H9 (cell line): ENCODE data around the gene MGRN1. TPM values are rescaled to one million over a fixed set of nuclear protein-coding genes. Genes with fewer than 3 reads are reported as not detected.

Source experiments
- DNase-seq: peaks from one replicate; pipeline ENCODE4 v3.0.0-alpha.2; 2017
- H2AFZ ChIP-seq: one replicate; pipeline ENCODE4 v1.6.1; 2013; ENCODE audit warnings: mild to moderate bottlenecking, low read length, control low read depth, moderate library complexity
- H2AK5ac ChIP-seq: 2 replicates; pipeline ENCODE4 v1.6.1; 2013; ENCODE audit warnings: low read length, control low read depth, mixed read lengths; ENCODE audit not compliant: insufficient read length
- H2BK120ac ChIP-seq: one replicate; pipeline ENCODE4 v1.6.1; 2013; ENCODE audit warnings: low read depth, mild to moderate bottlenecking, low read length, control low read depth, inconsistent platforms; ENCODE audit not compliant: poor library complexity, severe bottlenecking
- H2BK12ac ChIP-seq: 2 replicates; pipeline ENCODE4 v1.6.1; 2013; ENCODE audit warnings: low read length, control low read depth, mixed read lengths, low read depth; ENCODE audit not compliant: insufficient read length
- H2BK15ac ChIP-seq: 2 replicates; pipeline ENCODE4 v1.6.1; 2013; ENCODE audit warnings: low read depth, low read length, control low read depth
- H2BK20ac ChIP-seq: one replicate; pipeline ENCODE4 v1.6.1; 2013; ENCODE audit warnings: low read depth, mild to moderate bottlenecking, low read length, control low read depth, inconsistent platforms; ENCODE audit not compliant: poor library complexity, severe bottlenecking
- H2BK5ac ChIP-seq: 2 replicates; pipeline ENCODE4 v1.6.1; 2013; ENCODE audit warnings: low read length, control low read depth, mixed read lengths; ENCODE audit not compliant: insufficient read length
- H3K14ac ChIP-seq: 2 replicates; pipeline ENCODE4 v1.6.1; 2013; ENCODE audit warnings: low read length, control low read depth; ENCODE audit not compliant: insufficient read depth
- H3K18ac ChIP-seq: 2 replicates; pipeline ENCODE4 v1.6.1; 2013; ENCODE audit warnings: low read depth, mild to moderate bottlenecking, mixed read lengths, low read length, control low read depth; ENCODE audit not compliant: insufficient read length
- H3K23ac ChIP-seq: 2 replicates; pipeline ENCODE4 v1.6.1; 2013; ENCODE audit warnings: low read length, control low read depth, mixed read lengths, low read depth; ENCODE audit not compliant: insufficient read length
- H3K23me2 ChIP-seq: 2 replicates; pipeline ENCODE4 v1.6.1; 2013; ENCODE audit warnings: low read depth, mild to moderate bottlenecking, mixed read lengths, low read length, control low read depth; ENCODE audit not compliant: insufficient read length, poor library complexity, severe bottlenecking
- H3K27ac ChIP-seq: 2 replicates; pipeline ENCODE4 v1.5.1; 2013; ENCODE audit warnings: low read length, control low read depth, mixed read lengths, low read depth; ENCODE audit not compliant: insufficient read length
- H3K27me3 ChIP-seq: 2 replicates; pipeline ENCODE4 v1.6.1; 2013; ENCODE audit warnings: low read length, control low read depth, inconsistent platforms; ENCODE audit not compliant: insufficient read depth
- H3K4ac ChIP-seq: 2 replicates; pipeline ENCODE4 v1.6.1; 2013; ENCODE audit warnings: low read depth, mild to moderate bottlenecking, control low read depth, inconsistent platforms, low read length, moderate library complexity
- H3K4me1 ChIP-seq: 2 replicates; pipeline ENCODE4 v1.6.1; 2013; ENCODE audit warnings: low read length, control low read depth, inconsistent platforms; ENCODE audit not compliant: insufficient read depth
- H3K4me2 ChIP-seq: 2 replicates; pipeline ENCODE4 v1.6.1; 2013; ENCODE audit warnings: low read length, control low read depth, mixed read lengths; ENCODE audit not compliant: insufficient read length, insufficient read depth
- H3K56ac ChIP-seq: 2 replicates; pipeline ENCODE4 v1.6.1; 2013; ENCODE audit warnings: low read depth, mild to moderate bottlenecking, mixed read lengths, low read length, control low read depth; ENCODE audit not compliant: insufficient read length
- H3K79me1 ChIP-seq: 2 replicates; pipeline ENCODE4 v1.6.1; 2013; ENCODE audit warnings: low read depth, mild to moderate bottlenecking, moderate library complexity, low read length, control low read depth, inconsistent platforms; ENCODE audit not compliant: insufficient read depth, poor library complexity, severe bottlenecking
- H3K79me2 ChIP-seq: 2 replicates; pipeline ENCODE4 v1.6.1; 2013; ENCODE audit warnings: low read length, control low read depth, inconsistent platforms; ENCODE audit not compliant: insufficient read depth
- H3K9ac ChIP-seq: 2 replicates; pipeline ENCODE4 v1.6.1; 2013; ENCODE audit warnings: low read length, control low read depth, mixed read lengths; ENCODE audit not compliant: insufficient read length; ENCODE audit errors: extremely low read depth
- H3K9me3 ChIP-seq: one replicate; pipeline ENCODE4 v1.6.1; 2013; ENCODE audit warnings: low read depth, low read length, inconsistent platforms; ENCODE audit not compliant: control insufficient read depth
- H3T11ph ChIP-seq: one replicate; pipeline ENCODE4 v1.6.1; 2013; ENCODE audit warnings: mild to moderate bottlenecking, low read length, control low read depth, inconsistent platforms
- H4K20me1 ChIP-seq: one replicate; pipeline ENCODE4 v1.6.1; 2013; ENCODE audit not compliant: control insufficient read depth, insufficient read length, insufficient read depth
- H4K5ac ChIP-seq: 2 replicates; pipeline ENCODE4 v1.6.1; 2013; ENCODE audit warnings: low read depth, mild to moderate bottlenecking, mixed read lengths, low read length, control low read depth; ENCODE audit not compliant: insufficient read length
- H4K8ac ChIP-seq: replicated peaks from 2 replicates; pipeline ENCODE4 v1.6.1; 2013; ENCODE audit warnings: low read length, control low read depth, mixed read lengths, low read depth; ENCODE audit not compliant: insufficient read length
- H4K91ac ChIP-seq: 2 replicates; pipeline ENCODE4 v1.6.1; 2013; ENCODE audit warnings: low read depth, mild to moderate bottlenecking, moderate library complexity, mixed read lengths, low read length, control low read depth; ENCODE audit not compliant: insufficient read length
- H3K27ac Mint-ChIP-seq, 3 experiments: 2 replicates in 2 of 3; 3 replicates in 1 of 3; pipeline ENCODE4 v1.8.0; 2020 to 2021; ENCODE audit warnings: mixed read lengths in 3 of 3, mild to moderate bottlenecking in 1 of 3, moderate library complexity in 1 of 3
- H3K27me3 Mint-ChIP-seq: 2 replicates; pipeline ENCODE4 v1.8.0; 2021; ENCODE audit warnings: low read depth, mild to moderate bottlenecking, moderate library complexity, mixed read lengths
- H3K36me3 Mint-ChIP-seq, 3 experiments: 2 replicates in 2 of 3; 3 replicates in 1 of 3; pipeline ENCODE4 v1.8.0; 2020 to 2021; ENCODE audit warnings: low read depth in 3 of 3, mixed read lengths in 3 of 3; ENCODE audit not compliant: insufficient read depth in 1 of 3
- H3K4me1 Mint-ChIP-seq, 2 experiments: 2 replicates each; pipeline ENCODE4 v1.8.0; 2020; ENCODE audit warnings: mixed read lengths in 2 of 2
- H3K4me3 Mint-ChIP-seq, 2 experiments: 2 replicates in 1 of 2; 3 replicates in 1 of 2; pipeline ENCODE4 v1.8.0; 2020 to 2021; ENCODE audit warnings: mild to moderate bottlenecking in 2 of 2, mixed read lengths in 2 of 2, moderate library complexity in 1 of 2
- H3K9me3 Mint-ChIP-seq, 2 experiments: 2 replicates in 1 of 2; 3 replicates in 1 of 2; pipeline ENCODE4 v1.8.0; 2020; ENCODE audit warnings: mild to moderate bottlenecking in 2 of 2, mixed read lengths in 2 of 2, moderate library complexity in 1 of 2
- WGBS: extraction: QIAGEN DNeasy Blood & Tissue Kit; methylation state at CpG from one replicate; pipeline ENCODE4 v1.1.7; 2013; ENCODE audit warnings: missing lambda C conversion rate, low lambda C conversion rate, mixed read lengths; ENCODE audit not compliant: insufficient read length; ENCODE audit errors: extremely low coverage; 5-methylcytosine and 5-hydroxymethylcytosine counted together
- total RNA-seq: library from RNA; stranded (reverse); gene quantifications from 2 replicates; pipeline ENCODE4 v1.2.1, GENCODE V29; 2021
- TF ChIP-seq, protein P1 (sequence below): fragments of 200-600 bp; sonication (generic); conservative IDR thresholded peaks from 3 replicates; pipeline ENCODE4 v1.8.0; 2021; ENCODE audit warnings: antibody characterized with exemption, mild to moderate bottlenecking

MGRN1 gene
- total RNA-seq, 1 experiment from 2014 or later: 91.6 TPM

DNA sequence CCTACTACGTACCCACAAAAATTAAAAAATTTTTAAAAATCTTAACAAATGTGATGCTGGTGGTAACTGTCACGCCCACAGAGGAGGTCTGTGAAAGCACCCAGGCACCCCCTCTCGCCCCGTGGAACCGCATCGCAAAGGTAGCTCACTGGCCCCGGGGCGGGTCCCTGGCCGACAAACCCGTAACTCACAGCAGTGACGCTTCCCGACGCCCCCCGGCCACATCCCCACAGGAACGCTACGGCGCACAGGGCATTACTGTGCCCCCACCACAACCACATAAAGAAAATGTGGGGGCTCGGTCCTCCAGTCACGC lies 109.1 kb downstream of the MGRN1 start:
- Histone ChIP-seq H3K18ac (no peak overlapping the region), H2BK120ac (no peak overlapping the region), H3K79me2 (peaks cover 4% of the 10 kb centered on the region; the same call in 1 of the 2 replicates), H2BK12ac (no peak overlapping the region), H4K5ac (no peak overlapping the region), H2BK5ac (no peak overlapping the region), H3T11ph (no peak overlapping the region), H3K27ac (no peak overlapping the region), H2BK15ac (no peak overlapping the region), H3K9ac (peak overlapping the region; percentile 53), H3K56ac (no peak overlapping the region), H2AFZ (no peak overlapping the region), H3K79me1 (peaks cover 4% of the 10 kb centered on the region), H2AK5ac (no peak overlapping the region), H4K91ac (no peak overlapping the region), H4K20me1 (no peaks in the 10 kb centered on the region), H4K8ac (no peak overlapping the region), H3K4me2 (peak overlapping the region; percentile 76), H3K23me2 (peaks cover 9% of the 10 kb centered on the region), H3K23ac (no peak overlapping the region), H3K4ac (no peak overlapping the region), H3K9me3 (no peaks in the 10 kb centered on the region), H3K14ac (no peak overlapping the region), H3K4me1 (no peaks in the 10 kb centered on the region), H2BK20ac (no peak overlapping the region), H3K27me3 (no peaks in the 10 kb centered on the region)
- Mint-ChIP-seq H3K36me3 (peaks cover 0 to 18% (median 17%) of the 10 kb centered on the region in 3 experiments; a peak in 5 of 7 replicates), H3K4me3 (peak overlapping the region; percentile 92 to 97), H3K9me3 (no peaks in the 10 kb centered on the region; a peak in 1 of 5 replicates), H3K27ac (peak overlapping the region; percentile 83 to 94 (median 94)), H3K4me1 (peaks cover 8 to 12% of the 10 kb centered on the region in 2 experiments), H3K27me3 (peaks cover 4% of the 10 kb centered on the region)
- TF ChIP-seq, protein P1, sequence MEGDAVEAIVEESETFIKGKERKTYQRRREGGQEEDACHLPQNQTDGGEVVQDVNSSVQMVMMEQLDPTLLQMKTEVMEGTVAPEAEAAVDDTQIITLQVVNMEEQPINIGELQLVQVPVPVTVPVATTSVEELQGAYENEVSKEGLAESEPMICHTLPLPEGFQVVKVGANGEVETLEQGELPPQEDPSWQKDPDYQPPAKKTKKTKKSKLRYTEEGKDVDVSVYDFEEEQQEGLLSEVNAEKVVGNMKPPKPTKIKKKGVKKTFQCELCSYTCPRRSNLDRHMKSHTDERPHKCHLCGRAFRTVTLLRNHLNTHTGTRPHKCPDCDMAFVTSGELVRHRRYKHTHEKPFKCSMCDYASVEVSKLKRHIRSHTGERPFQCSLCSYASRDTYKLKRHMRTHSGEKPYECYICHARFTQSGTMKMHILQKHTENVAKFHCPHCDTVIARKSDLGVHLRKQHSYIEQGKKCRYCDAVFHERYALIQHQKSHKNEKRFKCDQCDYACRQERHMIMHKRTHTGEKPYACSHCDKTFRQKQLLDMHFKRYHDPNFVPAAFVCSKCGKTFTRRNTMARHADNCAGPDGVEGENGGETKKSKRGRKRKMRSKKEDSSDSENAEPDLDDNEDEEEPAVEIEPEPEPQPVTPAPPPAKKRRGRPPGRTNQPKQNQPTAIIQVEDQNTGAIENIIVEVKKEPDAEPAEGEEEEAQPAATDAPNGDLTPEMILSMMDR: no peak
- DNase-seq: no peak
- WGBS: no CpG with 5 or more reads among the region's 19 CpGs
